ENCODE data around the gene PLPPR2.
"Not testable (repeated sequence)": the region's sequence is repeated elsewhere in the genome, so short reads cannot be mapped to it uniquely, and the experiment has no call there.

PLPPR2 gene

DNA sequence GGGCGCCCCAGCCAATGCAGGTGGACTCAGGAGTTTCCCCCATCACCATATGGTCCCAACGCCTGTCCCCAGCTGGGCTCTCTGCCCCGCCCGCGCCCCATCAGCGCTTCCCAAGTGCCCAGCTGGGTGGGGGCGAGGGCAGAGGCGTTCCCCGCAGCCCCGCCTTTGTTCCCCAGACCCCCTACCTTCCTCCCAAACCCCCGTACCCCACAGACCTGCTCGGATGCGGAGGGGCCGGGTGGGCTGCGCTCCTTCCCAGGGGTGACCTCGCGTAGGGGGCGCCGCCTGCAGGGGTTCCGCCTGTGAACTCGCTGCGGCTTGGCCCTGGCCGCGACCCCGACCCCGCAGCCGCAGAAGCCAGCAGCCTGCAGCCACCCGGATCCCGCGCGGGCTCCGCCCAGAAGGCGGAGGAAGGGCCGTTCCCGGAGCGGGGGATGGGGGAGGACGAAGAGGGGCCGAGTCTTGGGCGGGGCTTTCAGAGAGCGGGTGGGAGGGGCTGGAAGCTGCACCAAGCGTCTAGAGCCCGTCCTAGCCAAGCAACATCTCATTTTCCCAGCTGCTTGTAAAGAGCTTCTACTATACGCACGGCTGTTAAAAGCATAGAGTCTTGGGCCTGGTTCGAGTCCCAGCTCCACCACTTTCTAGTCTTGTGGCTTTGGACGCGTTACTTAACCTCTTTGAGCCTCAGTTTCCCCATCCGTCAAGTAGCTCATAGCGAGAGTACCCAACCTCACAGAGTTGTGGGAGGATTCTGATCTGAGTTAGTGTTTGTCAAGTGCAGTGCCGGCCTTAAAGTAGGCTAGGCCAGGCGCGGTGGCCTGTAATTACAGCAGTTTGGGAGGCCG lies 15.8 kb upstream of the PLPPR2 start, which contains the start of gene RAB3D:
TSS of gene RAB3D (minus strand) at position 404 of the 845 bp plus-strand sequence. CDS start 2,258 bp downstream, outside the sequence.
- DNase-seq (ENCODE audit: low read depth in 1 of 2, low spot score in 1 of 2), result peak; percentile 52 to 74

DNA sequence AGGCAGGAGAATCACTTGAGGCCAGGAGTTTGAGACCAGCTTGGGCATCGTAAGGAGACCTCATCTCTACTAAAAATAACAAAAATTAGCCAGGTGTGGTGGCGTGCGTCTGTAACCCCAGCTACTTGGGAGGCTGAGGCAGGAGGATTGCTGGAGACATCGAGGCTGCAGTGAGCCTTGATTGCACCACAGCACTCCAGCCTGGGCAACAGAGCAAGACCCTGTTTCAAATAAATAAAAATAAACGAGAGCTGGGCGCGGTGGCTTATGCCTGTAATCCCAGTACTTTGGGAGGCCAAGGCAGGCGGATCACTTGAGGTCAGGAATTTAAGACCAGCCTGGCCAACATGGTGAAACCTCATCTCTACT lies 15.1 kb upstream of the PLPPR2 start:
- DNase-seq (ENCODE audit: low read depth in 1 of 2, low spot score in 1 of 2), result not testable (repeated sequence)

DNA sequence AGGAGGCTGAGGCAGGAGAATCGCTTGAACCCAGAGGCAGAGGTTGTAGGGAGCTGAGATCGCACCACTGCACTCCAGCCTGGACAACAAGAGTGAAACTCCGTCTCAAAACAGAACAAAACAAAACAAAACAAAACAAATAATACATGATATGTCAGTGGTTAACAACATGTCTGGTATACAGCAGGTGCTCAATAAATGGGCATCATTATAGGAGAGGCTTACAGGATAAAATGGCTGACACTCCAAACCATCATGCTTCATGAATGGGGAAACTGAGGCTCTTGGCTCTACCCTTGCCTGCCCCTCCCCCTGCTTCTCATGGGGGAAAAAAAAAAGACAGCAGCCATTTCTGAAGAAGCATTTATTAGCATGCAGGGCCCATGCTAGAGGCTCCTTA lies 12.8 kb upstream of the PLPPR2 start:
- no peak for DNase-seq (ENCODE audit: low read depth in 1 of 2, low spot score in 1 of 2)

DNA sequence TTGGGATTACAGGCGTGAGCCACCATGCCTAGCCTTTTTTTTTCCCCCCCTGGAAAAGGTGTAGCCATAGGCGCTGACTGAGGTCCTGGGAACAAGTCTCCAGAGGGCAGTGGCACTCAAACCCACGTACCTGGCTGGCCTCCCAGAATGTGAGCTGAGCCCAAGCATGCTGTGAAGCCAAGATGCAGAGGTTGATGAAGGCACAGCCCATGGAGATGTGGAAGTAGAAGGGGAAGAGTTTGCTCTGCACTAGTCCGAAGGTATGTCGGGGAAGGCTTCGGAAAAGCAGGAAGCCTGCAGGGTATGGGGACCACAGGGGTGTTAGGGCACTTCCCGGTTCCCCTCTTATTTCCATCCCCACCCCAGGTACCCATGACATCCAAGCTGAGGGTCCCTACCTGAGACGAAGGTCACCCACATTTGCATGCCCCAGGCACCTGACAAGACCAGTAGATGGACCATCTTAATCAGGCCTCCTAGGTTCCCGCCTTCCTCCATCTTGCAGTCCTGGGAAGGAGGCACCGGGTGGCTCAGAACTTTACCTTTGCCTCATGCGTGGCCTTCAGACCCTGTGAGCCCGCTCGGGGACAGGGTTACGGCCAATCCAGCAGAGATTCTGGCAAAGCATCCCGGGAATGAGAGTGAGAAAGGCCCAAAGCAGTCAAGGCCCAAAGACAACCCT lies 10.0 kb upstream of the PLPPR2 start:
- no peak for DNase-seq (ENCODE audit: low read depth in 1 of 2, low spot score in 1 of 2)

DNA sequence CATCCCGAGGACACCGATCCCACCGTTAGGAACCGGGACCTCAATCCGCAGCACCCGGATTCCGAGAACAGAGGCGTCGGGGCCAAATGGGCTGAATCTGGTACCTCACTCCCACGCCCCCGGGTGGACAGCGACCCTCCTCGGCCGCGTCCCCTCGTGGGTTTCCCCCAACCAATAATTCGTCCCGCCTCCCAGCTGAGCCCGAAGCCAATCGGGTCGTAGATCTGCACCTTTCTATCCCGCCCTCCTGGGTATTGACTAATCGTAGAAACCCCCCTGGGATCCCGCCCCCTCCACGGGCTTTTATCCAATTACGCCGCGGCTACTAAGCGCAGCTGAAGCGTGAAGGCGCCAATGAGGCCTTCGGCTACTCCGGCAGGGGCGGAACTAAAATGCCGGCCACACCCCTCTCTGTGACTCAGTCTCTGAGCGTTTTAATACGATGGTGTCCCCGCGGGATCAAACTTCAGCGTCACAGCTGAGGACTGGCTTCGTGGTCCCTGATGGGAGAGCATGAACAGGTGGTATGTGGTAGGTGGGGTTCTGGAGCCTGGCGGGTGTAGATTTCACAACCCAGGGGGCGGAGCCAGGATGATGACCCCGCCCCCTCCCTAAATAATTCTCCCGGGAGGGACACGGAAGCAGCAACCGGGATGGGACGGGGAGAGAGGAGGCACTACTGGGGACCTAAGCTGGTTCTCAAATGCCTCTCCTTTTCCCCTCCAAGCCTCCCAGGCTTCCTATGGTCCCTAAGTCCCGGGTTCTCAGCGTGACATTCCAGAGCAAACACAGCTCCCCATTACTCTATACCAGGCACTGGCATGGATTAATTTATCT lies 8.9 kb upstream of the PLPPR2 start, which contains the start of the genes CCDC159 and TMEM205:
TSS of gene CCDC159 (plus strand) at position 416 of the 837 bp plus-strand sequence. CDS start at position 504, 88 bp downstream.
TSS of gene TMEM205 (minus strand) at position 165 of the 837 bp plus-strand sequence. CDS start 649 bp downstream, outside the sequence.
- peak; percentile 94 to 96 for DNase-seq (ENCODE audit: low read depth in 1 of 2, low spot score in 1 of 2)

DNA sequence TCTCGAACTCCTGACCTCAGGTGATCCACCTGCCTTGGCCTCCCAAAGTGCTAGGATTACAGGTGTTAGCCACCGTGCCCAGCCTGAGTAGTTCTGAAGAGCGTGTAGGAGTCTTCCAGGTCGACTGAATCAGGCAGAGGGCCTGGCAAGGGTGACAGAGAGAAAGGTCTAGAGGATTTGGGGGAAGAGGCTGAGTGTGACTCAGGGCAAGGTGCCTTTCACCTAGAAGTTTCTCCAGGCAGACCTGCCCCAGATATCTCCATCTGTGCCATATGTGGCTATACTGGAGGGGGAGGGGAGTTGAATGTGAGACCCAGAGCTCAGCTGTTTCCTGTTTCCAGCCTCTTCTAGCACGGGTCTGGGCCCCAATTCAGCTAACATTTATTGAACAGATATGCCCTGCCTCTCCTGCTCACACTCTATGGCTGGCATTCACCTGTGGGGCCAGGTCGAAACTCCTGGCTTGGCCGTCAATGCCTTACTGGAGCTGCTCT lies 7.6 kb upstream of the PLPPR2 start:
- DNase-seq (ENCODE audit: low read depth in 1 of 2, low spot score in 1 of 2), result no peak

DNA sequence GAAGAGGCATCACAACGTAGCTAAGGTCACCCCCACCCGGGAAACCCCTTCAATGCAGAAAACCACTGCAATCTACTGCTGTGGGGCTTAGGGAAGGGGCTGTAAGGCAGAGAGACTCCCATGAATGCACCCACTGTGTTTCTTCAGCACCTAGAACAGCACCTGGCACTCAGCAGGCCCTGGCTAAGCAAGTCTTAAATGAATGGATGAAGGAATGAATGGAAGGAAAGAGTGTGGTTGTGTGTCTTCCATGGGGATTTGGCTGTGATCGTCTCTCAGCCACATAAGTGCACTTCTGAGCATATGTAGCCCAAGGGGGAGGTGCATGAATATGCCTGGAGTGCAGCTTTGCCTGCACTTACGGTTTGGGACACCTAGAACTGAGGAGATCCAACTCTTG lies 6.1 kb upstream of the PLPPR2 start:
- DNase-seq (ENCODE audit: low read depth in 1 of 2, low spot score in 1 of 2), result no peak

DNA sequence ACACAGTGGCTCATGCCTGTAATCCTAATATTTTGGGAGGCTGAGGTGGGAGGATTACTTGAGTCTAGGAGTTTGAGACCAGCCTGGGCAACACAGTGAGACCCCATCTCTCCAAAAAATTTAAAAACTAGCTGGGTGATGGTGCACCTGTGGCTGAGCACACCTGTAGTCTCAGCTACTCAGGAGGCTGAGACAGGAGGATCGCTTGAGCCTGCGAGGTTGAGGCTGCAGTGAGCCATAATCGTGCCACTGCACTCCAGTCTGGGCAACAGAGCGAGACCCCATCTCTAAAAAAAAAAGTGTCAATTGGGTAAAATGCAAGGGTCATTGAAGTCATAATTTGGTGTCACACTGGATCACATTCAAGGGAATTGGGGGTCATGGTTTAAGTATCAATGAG lies 1.1 kb upstream of the PLPPR2 start:
- not testable (repeated sequence) for DNase-seq (ENCODE audit: low read depth in 1 of 2, low spot score in 1 of 2)

DNA sequence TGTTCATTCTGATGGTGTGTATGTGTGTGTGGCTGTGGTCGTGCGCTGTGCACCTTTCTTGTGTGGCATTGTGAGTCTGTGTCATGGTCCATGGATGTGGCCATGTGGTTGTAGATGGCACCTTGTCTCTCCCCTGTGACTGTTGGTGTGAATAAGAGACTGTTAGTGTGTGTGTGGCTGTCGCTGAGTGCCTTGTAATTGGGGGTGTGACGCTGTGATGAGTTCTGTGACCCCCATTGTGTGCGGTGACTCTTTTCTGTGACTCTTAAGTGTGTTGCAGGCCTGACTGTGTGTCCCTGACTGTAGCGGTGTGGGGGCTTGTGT lies 804 bp downstream of the PLPPR2 start:
- no peak for DNase-seq (ENCODE audit: low read depth in 1 of 2, low spot score in 1 of 2)

DNA sequence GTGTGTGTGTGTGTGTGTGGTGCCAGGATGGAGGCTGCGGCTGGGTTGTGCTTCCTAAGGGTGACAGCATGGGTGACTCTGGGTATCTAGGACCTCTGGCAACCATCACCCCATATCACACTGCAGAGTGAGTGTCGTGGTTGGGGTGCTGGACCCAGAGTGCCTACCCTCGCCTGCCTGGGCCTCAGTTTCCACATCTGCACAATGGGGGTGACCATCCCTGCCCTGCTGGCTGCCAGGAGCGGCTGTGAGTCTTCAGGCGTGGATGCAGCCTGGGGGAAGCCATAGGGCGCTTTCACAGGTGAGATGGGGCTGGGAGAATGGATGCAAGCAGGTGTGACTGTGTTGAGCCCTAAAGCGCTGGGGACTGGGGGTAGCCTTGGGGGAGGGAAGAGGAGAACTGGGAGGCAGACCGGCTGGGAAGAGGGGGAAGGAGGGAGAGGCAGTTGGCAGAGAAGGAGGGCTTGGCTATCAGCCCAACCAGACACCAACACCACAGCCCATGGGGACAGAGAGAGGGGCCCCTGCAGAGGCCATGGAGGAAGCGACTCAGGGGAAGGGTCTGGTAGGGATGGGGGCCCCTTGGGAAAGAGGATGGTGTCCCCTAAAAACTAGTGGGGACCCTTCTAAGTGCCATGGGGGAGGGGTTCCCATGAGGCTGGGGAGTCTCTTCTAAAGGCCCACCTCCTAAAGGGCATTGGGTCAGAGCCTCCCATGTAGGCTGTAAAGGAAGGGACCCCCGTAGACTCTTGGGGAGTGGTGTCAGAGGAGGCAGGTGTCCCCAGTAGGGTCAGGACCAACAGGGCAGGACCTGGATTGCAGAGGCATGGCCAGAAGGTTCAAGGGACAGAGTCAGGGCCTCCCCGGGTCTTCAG lies 1.7 kb downstream of the PLPPR2 start:
- no peak for DNase-seq (ENCODE audit: low read depth in 1 of 2, low spot score in 1 of 2)

DNA sequence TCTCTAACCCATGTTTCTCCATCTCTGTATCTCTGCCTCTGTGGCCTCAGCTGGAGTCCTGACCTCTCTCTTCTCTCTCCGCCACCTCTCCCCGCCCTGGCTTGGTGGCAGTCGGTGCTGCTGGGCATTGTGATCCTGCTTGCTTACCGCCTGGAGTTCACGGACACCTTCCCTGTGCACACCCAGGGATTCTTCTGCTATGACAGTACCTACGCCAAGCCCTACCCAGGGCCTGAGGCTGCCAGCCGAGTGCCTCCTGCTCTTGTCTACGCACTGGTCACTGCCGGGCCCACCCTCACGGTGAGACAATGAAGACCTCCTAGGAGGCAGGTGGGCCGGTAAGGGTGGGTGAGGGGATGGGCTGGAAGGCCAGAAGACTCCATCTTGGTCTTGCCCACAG lies 4.2 kb downstream of the PLPPR2 start:
- no peak for DNase-seq (ENCODE audit: low read depth in 1 of 2, low spot score in 1 of 2)

DNA sequence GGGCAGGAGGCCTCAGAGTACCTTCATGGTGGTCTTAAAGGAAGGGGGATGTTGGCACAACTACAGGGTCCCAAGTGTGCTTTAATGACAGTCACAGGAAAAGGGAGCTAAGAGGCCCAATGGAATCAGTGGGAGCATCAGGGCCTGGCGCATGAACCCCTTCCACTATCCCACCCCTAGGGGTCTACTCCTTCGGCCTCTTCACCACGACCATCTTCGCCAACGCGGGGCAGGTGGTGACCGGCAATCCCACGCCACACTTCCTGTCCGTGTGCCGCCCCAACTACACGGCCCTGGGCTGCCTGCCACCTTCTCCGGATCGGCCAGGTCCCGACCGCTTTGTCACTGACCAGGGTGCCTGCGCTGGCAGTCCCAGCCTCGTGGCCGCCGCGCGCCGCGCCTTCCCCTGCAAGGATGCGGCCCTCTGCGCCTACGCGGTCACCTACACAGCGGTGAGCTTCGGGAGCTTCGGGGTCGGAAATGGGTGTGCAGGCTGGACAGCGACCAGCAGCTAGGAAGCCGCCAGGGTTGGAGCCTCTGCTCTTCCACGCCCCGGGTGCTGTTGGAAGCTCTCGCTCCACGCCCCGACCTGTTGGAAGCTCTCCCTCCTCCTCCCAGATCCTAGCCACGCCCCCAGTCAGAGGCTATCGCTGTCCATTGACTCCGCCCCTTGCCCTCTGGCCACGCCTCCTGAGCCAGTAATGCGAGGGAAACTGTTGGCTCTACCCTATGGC lies 6.0 kb downstream of the PLPPR2 start:
- no peak for DNase-seq (ENCODE audit: low read depth in 1 of 2, low spot score in 1 of 2)

DNA sequence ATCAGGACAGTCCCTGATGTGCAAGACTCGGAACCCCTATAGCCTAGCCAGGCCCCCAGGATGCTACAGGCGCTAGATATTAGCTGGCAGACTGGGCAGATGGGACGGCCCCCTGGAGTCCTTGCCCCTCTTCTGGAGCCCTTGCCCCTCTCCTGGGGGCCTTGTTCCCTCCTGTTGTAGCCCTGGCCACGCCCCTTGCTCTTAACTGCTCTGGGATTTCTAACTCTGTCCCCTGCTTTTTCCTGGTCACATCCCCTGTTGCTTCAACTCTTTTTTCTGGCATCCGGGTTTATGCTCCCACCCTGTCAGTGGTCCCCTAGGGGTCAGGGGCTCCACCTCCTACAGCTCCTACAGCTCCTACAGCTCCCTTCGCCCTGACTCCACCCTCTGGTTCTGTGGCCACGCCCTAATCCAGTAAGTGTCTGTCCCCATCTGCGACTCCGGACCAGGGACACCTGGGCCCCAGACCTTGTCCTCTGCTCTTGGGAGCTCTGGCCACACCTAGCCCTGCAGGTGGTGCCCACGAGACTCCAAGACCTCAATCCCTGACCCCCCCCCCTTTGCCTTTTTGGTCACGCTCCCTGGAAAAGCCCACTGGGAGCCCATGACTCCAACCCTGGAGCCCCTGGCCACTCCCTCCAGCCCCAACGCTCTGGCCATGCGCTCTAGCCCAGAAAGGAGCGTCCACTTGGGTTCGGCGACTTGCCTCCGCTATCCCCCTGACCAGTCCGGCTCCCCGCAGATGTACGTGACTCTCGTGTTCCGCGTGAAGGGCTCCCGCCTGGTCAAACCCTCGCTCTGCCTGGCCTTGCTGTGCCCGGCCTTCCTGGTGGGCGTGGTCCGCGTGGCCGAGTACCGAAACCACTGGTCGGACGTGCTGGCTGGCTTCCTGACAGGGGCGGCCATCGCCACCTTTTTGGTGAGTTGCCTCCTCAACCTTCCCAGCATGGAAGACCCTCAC lies 6.8 kb downstream of the PLPPR2 start:
- no peak for DNase-seq (ENCODE audit: low read depth in 1 of 2, low spot score in 1 of 2)

DNA sequence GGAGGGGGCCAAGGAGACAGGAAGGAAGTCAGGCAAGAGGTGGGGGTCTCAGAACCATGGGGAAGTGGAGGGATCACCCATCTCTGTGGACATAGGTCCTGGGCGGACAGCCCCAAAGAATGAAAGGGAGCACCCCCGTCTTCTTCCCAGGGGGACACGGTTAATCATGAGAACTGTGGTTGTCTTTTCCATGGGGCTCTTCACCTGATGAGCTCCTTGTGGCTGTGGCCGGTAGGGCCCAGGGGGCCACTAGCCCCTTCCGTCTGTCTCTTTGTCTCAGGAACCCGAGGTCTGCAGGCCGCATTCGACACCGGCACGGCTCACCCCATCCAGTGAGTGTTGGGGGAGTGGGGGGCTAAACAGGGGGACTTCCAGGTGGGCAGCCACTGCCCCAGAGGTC lies 8.6 kb downstream of the PLPPR2 start:
- no peak for DNase-seq (ENCODE audit: low read depth in 1 of 2, low spot score in 1 of 2)

DNA sequence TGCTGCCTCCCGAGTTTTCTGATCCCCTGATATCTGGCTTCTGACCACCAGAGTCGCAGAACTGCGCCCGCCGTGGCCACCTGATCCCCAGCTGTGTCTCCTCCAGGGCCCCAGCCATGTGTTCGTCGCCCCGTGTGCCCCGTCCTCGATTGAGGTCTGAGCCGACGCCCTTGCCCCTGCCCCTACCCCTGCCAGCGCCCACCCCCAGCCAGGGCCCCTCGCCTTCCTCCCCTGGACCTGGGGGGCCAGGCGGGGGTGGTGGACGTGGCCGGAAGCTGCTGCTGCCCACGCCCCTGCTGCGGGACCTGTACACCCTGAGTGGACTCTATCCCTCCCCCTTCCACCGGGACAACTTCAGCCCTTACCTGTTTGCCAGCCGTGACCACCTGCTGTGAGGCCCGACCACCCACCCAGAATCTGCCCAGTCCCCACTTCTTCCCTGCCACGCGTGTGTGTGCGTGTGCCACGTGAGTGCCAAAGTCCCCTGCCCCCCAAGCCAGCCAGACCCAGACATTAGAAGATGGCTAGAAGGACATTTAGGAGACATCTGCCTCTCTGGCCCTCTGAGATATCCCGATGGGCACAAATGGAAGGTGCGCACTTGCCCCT lies 9.2 kb downstream of the PLPPR2 start:
- DNase-seq (ENCODE audit: low read depth in 1 of 2, low spot score in 1 of 2), result no peak

DNA sequence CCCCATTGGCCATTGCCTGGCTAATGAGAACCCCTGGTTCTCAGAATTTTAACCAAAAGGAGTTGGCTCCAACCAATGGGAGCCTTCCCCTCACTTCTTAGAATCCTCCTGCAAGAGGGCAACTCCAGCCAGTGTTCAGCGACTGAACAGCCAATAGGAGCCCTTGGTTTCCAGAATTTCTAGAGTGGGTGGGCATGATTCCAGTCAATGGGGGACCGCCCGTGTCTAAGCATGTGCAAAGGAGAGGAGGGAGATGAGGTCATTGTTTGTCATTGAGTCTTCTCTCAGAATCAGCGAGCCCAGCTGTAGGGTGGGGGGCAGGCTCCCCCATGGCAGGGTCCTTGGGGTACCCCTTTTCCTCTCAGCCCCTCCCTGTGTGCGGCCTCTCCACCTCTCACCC lies 9.7 kb downstream of the PLPPR2 start:
- DNase-seq (ENCODE audit: low read depth in 1 of 2, low spot score in 1 of 2), result no peak

DNA sequence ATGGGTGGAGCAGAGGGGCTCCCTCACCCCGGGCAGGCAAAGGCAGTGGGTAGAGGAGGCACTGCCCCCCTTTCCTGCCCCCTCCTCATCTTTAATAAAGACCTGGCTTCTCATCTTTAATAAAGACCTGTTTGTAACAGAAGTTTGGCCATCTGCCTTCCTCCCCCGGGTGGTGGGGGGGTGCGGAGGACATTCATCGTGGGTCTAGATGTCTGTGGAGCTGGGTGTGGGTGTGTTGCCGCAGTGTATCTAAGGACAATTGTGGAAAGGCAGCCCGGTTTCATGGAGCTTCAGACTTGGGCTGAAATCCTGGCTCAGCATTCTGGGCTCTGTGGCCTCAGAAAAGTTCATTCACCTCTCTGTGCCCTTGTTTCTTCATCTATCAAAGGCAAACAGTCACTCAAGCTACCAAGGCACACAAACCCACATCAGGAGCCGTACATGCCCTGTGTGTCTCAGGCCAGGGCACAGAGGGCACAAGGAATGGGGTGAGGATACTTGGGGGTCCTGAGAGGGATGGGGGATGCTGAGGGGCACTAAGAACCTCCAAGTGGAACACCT lies 10.4 kb downstream of the PLPPR2 start:
- no peak for DNase-seq (ENCODE audit: low read depth in 1 of 2, low spot score in 1 of 2)

DNA sequence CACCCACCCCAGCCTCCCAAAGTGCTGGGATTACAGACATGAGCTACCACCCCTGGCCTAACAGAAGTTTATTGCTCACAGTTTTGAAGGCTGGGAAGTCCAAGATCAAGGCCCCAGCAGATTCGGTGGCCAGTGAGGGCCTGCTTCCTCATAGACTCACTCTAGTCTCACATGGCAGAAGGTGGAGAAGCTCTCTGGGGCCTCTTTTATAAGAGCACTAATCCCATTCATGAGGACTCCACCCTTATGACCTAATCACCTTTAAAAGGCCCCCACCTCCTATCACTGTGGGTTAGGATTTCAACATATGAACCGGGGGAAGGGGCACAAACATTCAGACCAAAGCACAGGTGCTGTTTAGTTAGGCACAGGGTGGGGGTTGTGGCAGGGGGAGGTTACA lies 12.3 kb downstream of the PLPPR2 start:
- DNase-seq (ENCODE audit: low read depth in 1 of 2, low spot score in 1 of 2), result no peak
